Left lung (tissue), 10 donors: ENCODE data around the gene ZP2. TPM values are rescaled to one million over a fixed set of nuclear protein-coding genes. Genes with fewer than 3 reads are reported as not detected.

ENCODE experiments used
- ATAC-seq: fragments of 200-7000 bp; cut with Tn5 transposase; one replicate; pipeline ENCODE4 v1.9.1; 2020; ENCODE audit warnings: moderate library complexity
- DNase-seq, 4 donors: peaks; one replicate each; pipeline ENCODE4 v3.0.0-alpha.2; 2013 to 2020
- H3K27ac ChIP-seq, 2 donors: fragments of 200-600 bp; sonication (generic) in 1 of 2; one replicate each; pipeline versions ENCODE4 v1.5.0 to v1.8.0; 2020 to 2021
- H3K27me3 ChIP-seq, 2 donors: fragments of 200-600 bp; sonication (generic) in 1 of 2; one replicate each; pipeline versions ENCODE4 v1.5.0 to v1.8.0; 2020 to 2021
- H3K36me3 ChIP-seq, 2 donors: fragments of 200-600 bp; sonication (generic) in 1 of 2; one replicate each; pipeline versions ENCODE4 v1.5.0 to v1.8.0; 2020 to 2021
- H3K4me1 ChIP-seq, 2 donors: fragments of 200-600 bp; one replicate each; pipeline ENCODE4 v1.8.0; 2021
- H3K4me3 ChIP-seq, 2 donors: fragments of 200-600 bp; sonication (generic) in 1 of 2; one replicate each; pipeline versions ENCODE4 v1.5.0 to v1.8.0; 2020 to 2021; ENCODE audit warnings: mild to moderate bottlenecking in 1 of 2
- H3K9me3 ChIP-seq, 2 donors: fragments of 200-600 bp; sonication (generic) in 1 of 2; one replicate each; pipeline versions ENCODE4 v1.5.0 to v1.8.0; 2020 to 2021
- CTCF ChIP-seq, 2 donors: fragments of 200-600 bp; sonication (generic) in 1 of 2; IDR thresholded peaks; one replicate each; pipeline versions ENCODE4 v1.5.0 to v1.8.0; 2021; ENCODE audit warnings: antibody characterized with exemption in 2 of 2
- intact Hi-C, 2 donors: fragments of 100-400 bp; cut with DNase I; formaldehyde crosslinking; loops; one replicate each; pipeline versions ENCODE4 v1.11.2 to v1.14.2; 2022
- polyA plus RNA-seq, 6 donors: library from polyadenylated mRNA; unstranded; fragments of 120-200 nt; gene quantifications; one replicate each; pipeline ENCODE4 v1.2.1, GENCODE V29; 2013; ENCODE audit not compliant: insufficient read length in 6 of 6
- total RNA-seq, 2 donors: library from RNA; stranded (reverse); fragmentation: NEBNext Ultra II Directional; extraction: Animal tissue kit (Norgen Biotek cat#: 25700); gene quantifications; one replicate each; pipeline ENCODE4 v1.2.1, GENCODE V29; 2021
- donor health status: DM: no; HTN: yes; CAD: no.
- donor health status: DM: no; HTN: no; CAD: no.

Gene ZP2
- total and polyA plus RNA-seq, 8 donors, result 1.9 to 6.4 (median 2.8) TPM; not detected in 2

DNA sequence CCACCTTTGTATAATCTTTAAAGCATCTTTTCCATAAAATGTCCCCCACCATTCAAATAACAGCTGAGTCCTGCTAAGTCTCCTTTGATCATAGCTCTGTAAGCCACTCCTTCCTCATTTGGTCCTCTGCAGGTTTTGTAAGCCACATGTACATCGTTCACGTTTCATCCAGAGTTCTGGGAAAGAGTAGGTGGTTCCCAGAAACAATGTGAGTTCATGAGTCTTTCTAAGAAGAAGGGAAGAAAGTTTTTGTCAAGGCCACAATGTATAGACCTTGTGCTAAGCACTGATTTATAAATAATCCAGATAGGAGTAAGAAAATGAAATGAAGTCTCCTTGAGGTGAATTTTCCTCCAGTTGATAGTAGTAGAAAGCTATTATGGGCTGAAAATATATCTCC lies 13.4 kb upstream of the ZP2 start:
- Histone ChIP-seq H3K27ac (no peak overlapping the region), H3K36me3 (no peaks in the 10 kb centered on the region), H3K4me1 (peaks cover 3 to 6% of the 10 kb centered on the region in 2 donors), H3K9me3 (no peaks in the 10 kb centered on the region), H3K27me3 (peaks cover 0 to 4% of the 10 kb centered on the region in 2 donors), H3K4me3 (no peak overlapping the region)
- intact Hi-C loops, result no loop called here
- no peak for TF ChIP-seq CTCF (IDR thresholded peaks at IDR 0.05)
- DNase-seq (no peak), ATAC-seq (no peak)

DNA sequence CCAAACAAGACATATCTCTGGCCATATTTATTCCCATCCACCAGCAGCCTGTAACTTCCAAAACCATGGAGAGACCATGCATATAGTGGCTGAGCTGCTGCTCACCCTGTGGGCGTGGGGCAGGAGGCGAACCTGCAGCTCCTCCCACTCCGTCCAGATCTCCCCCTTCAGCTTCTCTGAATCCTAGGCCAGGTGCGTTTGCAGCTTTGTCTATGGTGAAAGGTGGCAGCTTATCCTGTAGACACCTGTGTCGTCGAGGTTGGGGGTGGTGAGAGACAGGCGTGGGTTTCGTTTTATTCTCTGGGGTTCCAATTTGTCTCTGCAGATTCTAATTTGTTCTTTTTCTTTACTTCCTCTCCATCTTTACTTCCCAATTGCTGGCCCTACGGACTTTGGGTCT lies 12.4 kb upstream of the ZP2 start:
- intact Hi-C loops, result no loop called here
- H3K27me3 ChIP-seq, result peaks cover 0 to 4% of the 10 kb centered on the region in 2 donors
- no peaks in the 10 kb centered on the region for H3K36me3 ChIP-seq
- H3K27ac ChIP-seq, result no peak overlapping the region
- H3K4me3 ChIP-seq, result no peak overlapping the region
- H3K4me1 ChIP-seq, result peaks cover 3 to 6% of the 10 kb centered on the region in 2 donors
- ATAC-seq (no peak), DNase-seq (no peak)
- TF ChIP-seq CTCF (IDR thresholded peaks at IDR 0.05), result no peak
- no peaks in the 10 kb centered on the region for H3K9me3 ChIP-seq

GRCh38 chr16:21222495-21223337 lies 11.3 kb upstream of the ZP2 start:
- H3K27ac ChIP-seq, result peak overlapping the region in 1 of 2 donors; percentile 28
- no peaks in the 10 kb centered on the region for H3K9me3 ChIP-seq
- no peak for TF ChIP-seq CTCF (IDR thresholded peaks at IDR 0.05)
- peak in 1 of 4 donors; percentile 27 for DNase-seq
- intact Hi-C loops, result no loop called here
- H3K36me3 ChIP-seq, result no peaks in the 10 kb centered on the region
- ATAC-seq, result peak; percentile 88
- no peak overlapping the region for H3K4me3 ChIP-seq
- H3K27me3 ChIP-seq, result peaks cover 0 to 4% of the 10 kb centered on the region in 2 donors
- peaks cover 3 to 6% of the 10 kb centered on the region in 2 donors for H3K4me1 ChIP-seq

DNA sequence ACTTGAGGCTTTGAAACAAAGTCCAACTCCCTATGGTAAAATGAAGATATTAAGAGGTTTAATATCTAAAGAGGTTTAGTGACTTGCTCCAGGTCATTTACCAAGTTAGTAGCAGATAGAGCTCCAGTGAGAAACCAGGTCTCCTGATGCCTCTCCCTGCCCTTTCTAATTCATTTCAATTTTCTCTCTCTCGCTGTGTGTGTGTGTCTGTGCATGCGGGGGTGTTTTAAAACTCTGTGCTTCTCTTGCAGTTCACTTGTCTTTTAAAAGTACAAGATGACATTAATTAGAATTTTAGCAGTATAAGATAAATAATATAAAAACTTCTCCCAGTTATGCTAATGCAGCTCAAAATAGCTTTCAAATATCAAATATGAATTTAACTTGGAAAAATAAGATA lies 8.2 kb upstream of the ZP2 start:
- DNase-seq, result no peak
- Histone ChIP-seq H3K4me3 (no peak overlapping the region), H3K27ac (no peak overlapping the region), H3K27me3 (peaks cover 0 to 10% of the 10 kb centered on the region in 2 donors), H3K36me3 (no peaks in the 10 kb centered on the region), H3K9me3 (no peaks in the 10 kb centered on the region), H3K4me1 (peaks cover 3 to 6% of the 10 kb centered on the region in 2 donors)
- no peak for ATAC-seq
- intact Hi-C loops, result no loop called here
- TF ChIP-seq CTCF (IDR thresholded peaks at IDR 0.05), result no peak

GRCh38 chr16:21218153-21218552 lies 6.8 kb upstream of the ZP2 start:
- no peaks in the 10 kb centered on the region for H3K9me3 ChIP-seq
- intact Hi-C loops, result no loop called here
- no peak for TF ChIP-seq CTCF (IDR thresholded peaks at IDR 0.05)
- peaks cover 3 to 5% of the 10 kb centered on the region in 2 donors for H3K4me1 ChIP-seq
- no peak for ATAC-seq
- H3K4me3 ChIP-seq, result no peak overlapping the region
- peaks cover 0 to 9% of the 10 kb centered on the region in 2 donors for H3K27me3 ChIP-seq
- DNase-seq, result no peak
- H3K36me3 ChIP-seq, result no peaks in the 10 kb centered on the region
- no peak overlapping the region for H3K27ac ChIP-seq
